ENCODE results near the gene ASPA.

DNA sequence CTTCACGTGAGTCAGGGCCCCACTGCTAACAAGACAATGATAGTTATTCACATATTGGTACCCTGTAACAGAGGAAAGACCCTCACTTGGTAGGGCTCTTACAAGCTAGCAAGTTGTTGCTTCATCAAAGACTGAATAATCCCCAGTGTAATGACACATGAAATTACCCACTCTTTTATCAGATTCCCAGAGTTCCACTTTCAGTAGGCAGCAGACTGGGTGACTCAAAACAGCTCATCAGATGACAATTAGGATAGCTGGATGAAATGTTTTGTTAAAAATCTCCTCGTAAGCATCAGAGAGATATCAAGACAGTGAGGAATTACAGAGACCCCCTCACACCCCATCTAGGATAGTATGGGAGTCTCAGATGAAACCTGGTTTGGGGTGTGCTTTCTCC, 35.3 kb upstream of the ASPA start:
- TF ChIP-seq, protein P1, sequence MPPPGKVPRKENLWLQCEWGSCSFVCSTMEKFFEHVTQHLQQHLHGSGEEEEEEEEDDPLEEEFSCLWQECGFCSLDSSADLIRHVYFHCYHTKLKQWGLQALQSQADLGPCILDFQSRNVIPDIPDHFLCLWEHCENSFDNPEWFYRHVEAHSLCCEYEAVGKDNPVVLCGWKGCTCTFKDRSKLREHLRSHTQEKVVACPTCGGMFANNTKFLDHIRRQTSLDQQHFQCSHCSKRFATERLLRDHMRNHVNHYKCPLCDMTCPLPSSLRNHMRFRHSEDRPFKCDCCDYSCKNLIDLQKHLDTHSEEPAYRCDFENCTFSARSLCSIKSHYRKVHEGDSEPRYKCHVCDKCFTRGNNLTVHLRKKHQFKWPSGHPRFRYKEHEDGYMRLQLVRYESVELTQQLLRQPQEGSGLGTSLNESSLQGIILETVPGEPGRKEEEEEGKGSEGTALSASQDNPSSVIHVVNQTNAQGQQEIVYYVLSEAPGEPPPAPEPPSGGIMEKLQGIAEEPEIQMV (CRISPR knock-in tag; IDR thresholded peaks at IDR 0.05; ENCODE audit: low read depth), result no peak
- TF ChIP-seq TAF1 (CRISPR knock-in tag; IDR thresholded peaks at IDR 0.05) (no peak), MEIS1 (CRISPR knock-in tag; IDR thresholded peaks at IDR 0.05; ENCODE audit: borderline replicate concordance) (no peak), SP1 (IDR thresholded peaks at IDR 0.05) (no peak), SP1 (CRISPR knock-in tag; IDR thresholded peaks at IDR 0.05) (no peak), SNAI1 (CRISPR knock-in tag; IDR thresholded peaks at IDR 0.05; ENCODE audit: borderline replicate concordance) (no peak), MZF1 (CRISPR knock-in tag; IDR thresholded peaks at IDR 0.05; ENCODE audit: borderline replicate concordance) (no peak)
